GM03348 (cell line): ENCODE results near the gene RAP1GAP.

ENCODE experiments used
- DNase-seq: peaks from one replicate; pipeline ENCODE4 v3.0.0; 2012; ENCODE audit warnings: low spot score

The RAP1GAP gene

DNA sequence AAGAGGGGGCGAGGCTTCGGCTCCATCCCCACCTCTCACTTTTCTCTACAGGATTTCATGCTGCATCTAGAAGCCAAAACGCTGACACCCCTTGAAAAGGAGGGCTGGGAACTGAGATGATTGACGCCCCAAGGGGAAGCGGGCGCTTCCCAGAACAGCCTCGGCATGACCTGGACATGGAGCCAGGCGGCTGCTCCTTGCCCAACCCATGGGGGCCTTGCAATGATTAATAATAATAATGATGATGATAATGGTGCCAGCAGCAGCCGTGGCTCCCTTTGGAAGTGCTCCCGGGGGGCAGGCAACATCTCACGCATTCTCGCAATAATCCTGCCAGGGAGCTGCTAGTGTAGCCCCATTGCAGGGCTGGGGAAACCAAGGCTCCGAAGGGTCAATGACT lies 78.2 kb downstream of the RAP1GAP start:
- DNase-seq, result no peak

GRCh38 chr1:21590126-21590880 lies 78.9 kb downstream of the RAP1GAP start:
- no peak for DNase-seq

- DNase-seq, result no peak
Observed at GRCh38 chr1:21589618-21590017, 79.5 kb downstream of the RAP1GAP start.

GRCh38 chr1:21587602-21587953 lies 81.6 kb downstream of the RAP1GAP start:
- no peak for DNase-seq

DNA sequence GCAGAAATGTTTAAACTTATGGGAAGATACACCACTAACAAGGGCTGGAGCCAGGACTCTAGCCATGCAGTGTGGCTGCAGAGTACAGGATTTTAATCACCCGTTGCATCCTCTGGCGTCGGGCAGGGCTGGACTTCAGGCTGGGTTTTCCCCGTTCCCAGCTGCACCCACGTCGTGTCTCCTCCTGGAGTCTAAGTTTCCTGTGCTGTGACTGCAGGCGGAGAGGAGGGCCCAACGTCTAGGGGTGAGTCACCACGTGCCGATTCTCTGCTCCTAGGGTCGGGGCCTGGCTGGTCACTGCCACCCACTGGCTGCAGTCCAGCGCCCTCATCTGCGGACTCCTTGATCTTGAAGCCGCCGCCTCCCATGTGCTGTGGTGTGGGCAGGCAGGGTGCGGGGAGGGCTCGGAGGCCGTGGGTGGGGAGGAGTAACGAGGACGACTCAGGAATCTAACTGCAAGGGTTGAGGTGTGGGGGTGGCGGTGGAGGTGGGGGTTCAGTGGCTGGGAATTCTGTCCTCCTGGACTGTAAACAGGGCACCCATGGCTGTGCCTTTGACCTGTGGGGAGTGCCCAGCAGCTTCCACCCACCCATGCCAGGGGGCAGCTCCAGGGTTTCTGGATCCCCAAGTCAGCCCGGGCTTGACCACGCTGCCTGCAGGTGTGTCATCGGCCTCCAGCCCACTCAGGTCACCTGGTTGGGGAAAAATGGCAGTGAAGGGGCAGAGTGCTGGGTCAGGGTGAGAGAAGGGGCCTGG lies 82.1 kb downstream of the RAP1GAP start:
- DNase-seq, result peak; percentile 92

GRCh38 chr1:21586222-21586621 lies 82.9 kb downstream of the RAP1GAP start:
- DNase-seq, result no peak

DNA sequence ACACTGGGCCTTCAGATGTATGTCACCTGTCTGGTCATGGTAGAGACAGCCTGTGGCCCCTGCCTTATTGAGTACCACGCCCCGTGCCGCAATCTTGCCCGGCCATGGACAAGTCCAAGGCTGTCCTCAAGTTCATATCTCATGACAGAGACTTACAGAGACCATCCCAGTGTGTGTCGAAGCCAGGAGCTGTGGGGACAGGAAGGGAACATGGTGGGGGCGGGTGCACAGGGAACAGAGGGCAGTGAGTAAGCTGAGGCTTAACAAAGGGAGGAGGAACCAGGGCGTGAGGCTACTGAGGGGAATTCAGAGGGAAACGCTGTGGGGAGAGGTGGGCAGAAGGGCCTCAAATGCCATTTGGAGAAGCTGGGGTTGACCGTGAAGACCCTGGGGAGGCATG lies 84.1 kb downstream of the RAP1GAP start:
- no peak for DNase-seq

DNA sequence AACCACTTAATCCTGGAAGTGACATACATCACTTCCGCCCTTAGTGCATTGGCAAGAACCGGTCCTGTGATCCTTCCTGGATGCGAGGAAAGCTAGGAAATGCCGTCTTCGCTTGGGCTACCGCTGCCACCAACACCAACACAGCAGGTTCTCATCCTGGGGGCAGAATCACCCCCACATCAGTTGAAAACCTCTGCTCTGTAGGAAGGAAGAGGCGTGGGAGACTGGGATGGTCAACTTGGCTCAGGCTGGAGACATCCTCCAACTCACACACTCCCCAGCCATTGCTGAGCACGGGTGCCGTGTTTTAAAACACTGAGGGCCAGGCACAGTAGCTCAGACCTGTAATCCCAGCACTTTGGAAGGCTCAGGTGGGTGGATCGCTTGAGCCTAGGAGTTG lies 85.1 kb downstream of the RAP1GAP start:
- DNase-seq, result no peak

- no peak for DNase-seq
Observed at GRCh38 chr1:21579791-21580190, 89.4 kb downstream of the RAP1GAP start.

- no peak for DNase-seq
Observed at GRCh38 chr1:21577933-21578332, 91.2 kb downstream of the RAP1GAP start.

DNA sequence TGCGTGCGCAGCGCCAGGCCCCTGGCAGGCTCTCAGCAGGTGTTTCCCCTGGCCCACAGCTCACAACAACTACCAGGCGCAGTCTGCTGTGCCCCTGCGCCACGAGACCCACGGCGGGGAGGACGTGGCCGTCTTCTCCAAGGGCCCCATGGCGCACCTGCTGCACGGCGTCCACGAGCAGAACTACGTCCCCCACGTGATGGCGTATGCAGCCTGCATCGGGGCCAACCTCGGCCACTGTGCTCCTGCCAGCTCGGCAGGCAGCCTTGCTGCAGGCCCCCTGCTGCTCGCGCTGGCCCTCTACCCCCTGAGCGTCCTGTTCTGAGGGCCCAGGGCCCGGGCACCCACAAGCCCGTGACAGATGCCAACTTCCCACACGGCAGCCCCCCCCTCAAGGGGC lies 91.8 kb downstream of the RAP1GAP start:
- no peak for DNase-seq

DNA sequence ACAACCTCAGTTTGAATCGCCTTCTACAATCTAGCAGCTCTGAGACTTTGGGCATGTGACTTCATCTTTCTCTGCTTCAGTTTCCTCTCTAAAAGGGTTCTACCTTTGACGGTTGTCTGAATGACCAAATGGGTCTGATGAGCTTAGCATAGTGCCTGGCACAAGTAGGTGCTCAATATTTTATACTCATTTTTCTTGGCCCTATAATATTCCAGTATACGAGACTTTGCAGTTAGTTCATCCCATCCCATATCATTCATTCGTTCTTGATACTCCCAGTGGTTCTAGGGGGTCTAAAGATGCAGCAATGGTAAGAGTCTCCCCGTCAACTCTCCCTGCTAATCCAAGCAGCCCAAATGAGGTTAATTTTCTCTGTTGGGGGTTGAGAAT lies 92.4 kb downstream of the RAP1GAP start:
- DNase-seq, result no peak

DNA sequence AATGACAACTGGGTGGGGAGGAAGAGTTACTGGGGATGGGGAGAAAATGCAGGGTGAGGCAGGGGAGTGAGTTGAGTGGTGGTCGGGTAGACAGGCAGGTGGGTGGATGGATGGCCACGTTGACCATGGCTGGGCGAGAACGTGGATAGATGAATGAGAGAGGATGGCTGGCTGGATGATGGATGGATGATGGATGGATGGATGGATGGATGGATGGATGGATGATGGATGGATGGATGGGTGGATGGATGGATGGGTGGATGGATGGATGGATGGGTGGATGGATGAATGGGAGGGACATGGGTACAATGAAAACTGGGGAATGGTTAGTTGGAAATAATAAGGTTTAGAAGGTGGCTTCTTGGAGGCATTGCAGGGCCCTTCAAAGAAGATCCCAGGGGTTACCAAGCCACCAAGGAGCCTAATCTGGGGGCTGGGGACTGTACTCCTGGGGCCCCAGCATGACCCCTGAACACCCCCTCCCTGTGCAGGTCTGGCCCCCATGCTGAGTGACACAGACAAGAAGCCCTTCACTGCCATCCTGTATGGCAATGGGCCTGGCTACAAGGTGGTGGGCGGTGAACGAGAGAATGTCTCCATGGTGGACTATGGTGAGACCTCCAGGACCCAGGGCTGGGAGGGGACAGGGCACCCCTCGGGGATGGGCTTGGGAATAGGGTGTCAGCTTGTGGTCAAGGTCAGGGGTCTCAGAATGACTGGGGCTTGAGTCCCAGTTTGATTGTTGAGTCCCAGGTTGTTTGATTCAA lies 92.9 kb downstream of the RAP1GAP start:
- no peak for DNase-seq

GRCh38 chr1:21575351-21575942 lies 93.7 kb downstream of the RAP1GAP start:
- DNase-seq, result no peak

- DNase-seq, result peak; percentile 56
Observed at GRCh38 chr1:21574466-21575151, 94.5 kb downstream of the RAP1GAP start.

DNA sequence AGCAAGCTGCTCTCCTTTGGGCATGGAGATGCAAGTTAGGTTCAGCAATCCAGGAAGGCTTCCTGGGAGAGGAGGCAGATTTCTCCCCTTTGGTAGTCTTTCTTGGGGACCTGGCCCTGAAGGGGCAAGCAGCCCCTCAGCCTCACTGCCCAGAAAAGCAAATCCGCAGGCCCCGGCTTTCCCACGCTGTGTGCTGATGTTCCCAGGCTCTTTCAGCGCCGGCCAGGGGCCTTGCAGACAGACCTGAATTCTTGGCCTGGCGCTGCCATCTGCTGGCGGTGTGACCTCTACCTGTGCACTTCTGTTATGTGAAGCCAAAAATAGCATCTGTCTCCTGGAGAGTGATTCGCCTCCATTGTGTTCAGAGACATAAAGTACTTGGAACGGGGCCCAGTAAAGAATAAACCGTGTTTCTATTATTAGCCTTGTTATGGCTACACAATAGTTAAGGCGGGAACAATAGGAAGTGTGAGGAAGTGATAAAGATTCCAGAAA lies 95.1 kb downstream of the RAP1GAP start:
- peak; percentile 74 for DNase-seq

- DNase-seq, result no peak
Observed at GRCh38 chr1:21573475-21573874, 95.7 kb downstream of the RAP1GAP start.

DNA sequence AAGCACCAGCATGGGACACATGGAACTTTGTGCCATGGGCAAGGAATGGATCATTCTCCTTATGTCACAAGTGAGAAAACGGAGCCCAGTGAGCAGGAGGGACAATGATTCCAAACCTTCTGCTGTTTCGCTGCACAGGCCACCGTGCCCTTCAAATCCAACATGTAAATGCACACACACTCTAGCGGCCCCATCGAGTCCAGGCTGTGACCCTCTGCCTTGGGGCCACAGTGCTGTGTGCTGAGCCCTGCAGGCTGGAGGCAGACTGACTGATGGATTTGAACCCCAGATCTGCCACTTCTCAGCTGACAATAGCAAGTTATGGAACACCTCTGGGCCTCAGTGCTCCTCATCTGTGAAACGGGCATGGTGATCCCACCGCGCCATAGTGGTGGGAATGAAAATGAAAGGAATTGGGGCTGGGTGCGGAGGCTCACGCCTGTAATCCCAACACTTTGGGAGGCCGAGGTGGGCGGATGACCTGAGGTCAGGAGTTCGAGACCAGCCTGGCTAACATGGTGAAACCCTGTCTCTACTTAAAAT lies 96.4 kb downstream of the RAP1GAP start:
- DNase-seq, result no peak

DNA sequence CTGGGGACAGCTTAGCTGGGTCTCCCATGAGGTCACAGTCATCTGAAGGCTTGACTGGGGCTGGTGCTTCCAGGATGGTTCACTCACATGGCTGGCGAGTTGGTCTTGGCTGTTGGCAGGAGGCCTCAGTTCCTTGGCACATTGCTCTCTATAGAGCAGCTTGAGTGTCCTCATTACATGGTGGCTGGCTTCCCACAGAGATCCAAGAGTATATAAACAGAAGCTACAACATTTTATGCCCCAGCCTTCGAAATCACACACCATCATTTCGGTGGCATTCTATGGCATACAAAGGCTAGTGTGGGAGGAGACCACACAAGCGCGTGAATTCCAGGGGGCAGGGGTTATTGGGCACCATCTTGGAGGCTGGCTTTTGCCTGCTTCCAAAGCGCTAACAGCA lies 96.9 kb downstream of the RAP1GAP start:
- DNase-seq, result no peak

DNA sequence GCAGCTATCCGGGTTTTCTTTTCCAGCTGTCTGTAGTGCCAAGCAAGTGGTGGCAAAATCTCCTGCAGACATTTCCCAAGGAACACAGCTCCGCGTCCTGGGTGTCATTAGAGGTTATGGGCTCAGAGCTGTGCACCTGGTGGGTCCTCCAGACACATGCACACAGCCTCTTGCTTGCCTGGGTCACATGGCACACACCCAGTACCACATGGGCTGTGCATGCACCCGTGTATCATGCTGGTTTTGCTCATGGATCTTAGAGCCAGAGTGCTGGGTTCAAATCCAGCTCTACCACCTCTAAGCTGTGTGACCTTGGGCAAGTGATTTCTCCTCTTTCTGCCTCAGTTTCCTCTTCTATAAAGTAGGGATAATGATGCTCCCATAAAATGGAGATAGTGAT lies 98.3 kb downstream of the RAP1GAP start:
- DNase-seq, result no peak

DNA sequence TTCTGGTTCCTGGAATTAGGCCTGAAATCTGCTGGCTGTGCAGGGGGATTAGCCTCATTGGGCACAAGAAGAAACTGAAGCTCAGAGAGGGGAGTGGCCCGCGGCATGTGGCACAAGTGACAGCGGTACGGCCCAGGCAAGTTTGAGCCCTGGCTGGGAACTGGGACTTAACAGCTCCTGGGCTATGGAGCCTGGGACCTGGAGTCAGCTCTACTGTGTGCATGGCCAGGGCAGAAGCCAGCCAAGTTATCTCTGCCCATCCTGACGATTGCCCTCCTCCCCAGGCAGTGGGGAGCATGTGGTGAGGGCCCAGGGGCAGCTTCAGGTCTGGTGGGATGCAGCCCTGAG lies 98.7 kb downstream of the RAP1GAP start:
- DNase-seq, result no peak
